Nephron progenitor cell (in vitro differentiated cells): ENCODE data around the gene FAM50B.

Experiments used
- DNase-seq: peaks from one replicate; pipeline ENCODE4 v3.0.0; 2021
- H3K27ac Mint-ChIP-seq: 2 replicates; pipeline ENCODE4 v1.8.0; 2021; ENCODE audit warnings: mild to moderate bottlenecking, moderate library complexity, mixed read lengths
- H3K27me3 Mint-ChIP-seq: 2 replicates; pipeline ENCODE4 v1.8.0; 2021; ENCODE audit warnings: mild to moderate bottlenecking, low read depth, mixed read lengths; ENCODE audit not compliant: poor library complexity
- H3K36me3 Mint-ChIP-seq: 2 replicates; pipeline ENCODE4 v1.8.0; 2021; ENCODE audit warnings: low read depth, mixed read lengths
- H3K4me1 Mint-ChIP-seq: 2 replicates; pipeline ENCODE4 v1.8.0; 2021; ENCODE audit warnings: mixed read lengths
- H3K4me3 Mint-ChIP-seq: 2 replicates; pipeline ENCODE4 v1.8.0; 2021; ENCODE audit warnings: mild to moderate bottlenecking, moderate library complexity, mixed read lengths
- H3K9me3 Mint-ChIP-seq: 2 replicates; pipeline ENCODE4 v1.8.0; 2021; ENCODE audit warnings: mild to moderate bottlenecking, moderate library complexity, mixed read lengths
- TF ChIP-seq, protein P1 (sequence below): fragments of 200-600 bp; sonication (generic); IDR thresholded peaks from 2 replicates; pipeline ENCODE4 v1.5.0; 2021; ENCODE audit warnings: antibody characterized with exemption

FAM50B gene

DNA sequence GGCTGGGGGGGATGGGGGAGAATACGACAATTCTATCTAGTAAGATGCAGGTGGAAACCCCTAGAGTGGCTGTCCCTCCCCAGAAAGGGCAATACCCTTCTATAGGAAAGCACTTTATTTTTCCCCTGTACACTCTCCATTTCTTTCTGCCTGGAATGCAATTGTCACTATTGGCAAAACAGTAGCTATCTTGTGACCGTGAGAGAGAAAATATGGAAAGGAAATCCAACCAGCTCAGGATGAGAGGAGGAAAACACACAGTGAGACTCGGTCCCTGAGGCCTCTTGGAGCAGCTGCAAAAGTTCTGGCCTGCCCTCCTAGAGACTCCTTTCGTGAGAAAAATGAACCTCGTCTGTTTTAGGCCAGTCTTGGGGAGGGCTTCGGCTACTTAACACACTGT lies 43.4 kb downstream of the FAM50B start:
- TF ChIP-seq, protein P1, sequence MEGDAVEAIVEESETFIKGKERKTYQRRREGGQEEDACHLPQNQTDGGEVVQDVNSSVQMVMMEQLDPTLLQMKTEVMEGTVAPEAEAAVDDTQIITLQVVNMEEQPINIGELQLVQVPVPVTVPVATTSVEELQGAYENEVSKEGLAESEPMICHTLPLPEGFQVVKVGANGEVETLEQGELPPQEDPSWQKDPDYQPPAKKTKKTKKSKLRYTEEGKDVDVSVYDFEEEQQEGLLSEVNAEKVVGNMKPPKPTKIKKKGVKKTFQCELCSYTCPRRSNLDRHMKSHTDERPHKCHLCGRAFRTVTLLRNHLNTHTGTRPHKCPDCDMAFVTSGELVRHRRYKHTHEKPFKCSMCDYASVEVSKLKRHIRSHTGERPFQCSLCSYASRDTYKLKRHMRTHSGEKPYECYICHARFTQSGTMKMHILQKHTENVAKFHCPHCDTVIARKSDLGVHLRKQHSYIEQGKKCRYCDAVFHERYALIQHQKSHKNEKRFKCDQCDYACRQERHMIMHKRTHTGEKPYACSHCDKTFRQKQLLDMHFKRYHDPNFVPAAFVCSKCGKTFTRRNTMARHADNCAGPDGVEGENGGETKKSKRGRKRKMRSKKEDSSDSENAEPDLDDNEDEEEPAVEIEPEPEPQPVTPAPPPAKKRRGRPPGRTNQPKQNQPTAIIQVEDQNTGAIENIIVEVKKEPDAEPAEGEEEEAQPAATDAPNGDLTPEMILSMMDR, result no peak
- H3K4me1 Mint-ChIP-seq, result peaks cover 34% of the 10 kb centered on the region
- no peak overlapping the region for H3K4me3 Mint-ChIP-seq
- no peaks in the 10 kb centered on the region for H3K9me3 Mint-ChIP-seq
- H3K27me3 Mint-ChIP-seq, result peaks cover 18% of the 10 kb centered on the region
- no peak overlapping the region for H3K27ac Mint-ChIP-seq
- DNase-seq, result no peak
- H3K36me3 Mint-ChIP-seq, result peaks cover 3% of the 10 kb centered on the region

DNA sequence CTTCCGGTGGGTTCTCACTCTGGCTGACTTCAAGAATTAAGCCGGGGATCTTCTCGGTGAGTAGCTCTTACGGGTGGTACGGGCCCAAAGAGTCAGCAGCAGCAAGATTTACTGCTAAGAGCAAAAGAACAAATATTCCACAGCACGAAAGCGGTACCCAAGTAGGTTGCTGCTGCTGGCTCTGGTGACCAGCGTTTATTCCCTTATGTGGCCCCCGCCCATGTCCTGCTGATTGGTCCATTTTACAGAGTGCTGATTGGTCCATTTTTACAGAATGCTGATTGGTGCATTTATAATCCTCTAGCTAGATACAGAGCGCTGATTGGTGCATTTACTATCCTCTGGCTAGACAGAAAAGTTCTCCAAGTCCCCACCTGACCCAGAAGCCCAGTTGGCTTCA lies 44.3 kb downstream of the FAM50B start:
- Mint-ChIP-seq H3K27ac (no peak overlapping the region), H3K9me3 (peaks cover 4% of the 10 kb centered on the region), H3K4me1 (peaks cover 34% of the 10 kb centered on the region), H3K27me3 (peaks cover 21% of the 10 kb centered on the region), H3K36me3 (peaks cover 3% of the 10 kb centered on the region), H3K4me3 (no peak overlapping the region)
- DNase-seq, result no peak
- TF ChIP-seq, protein P1, result no peak

DNA sequence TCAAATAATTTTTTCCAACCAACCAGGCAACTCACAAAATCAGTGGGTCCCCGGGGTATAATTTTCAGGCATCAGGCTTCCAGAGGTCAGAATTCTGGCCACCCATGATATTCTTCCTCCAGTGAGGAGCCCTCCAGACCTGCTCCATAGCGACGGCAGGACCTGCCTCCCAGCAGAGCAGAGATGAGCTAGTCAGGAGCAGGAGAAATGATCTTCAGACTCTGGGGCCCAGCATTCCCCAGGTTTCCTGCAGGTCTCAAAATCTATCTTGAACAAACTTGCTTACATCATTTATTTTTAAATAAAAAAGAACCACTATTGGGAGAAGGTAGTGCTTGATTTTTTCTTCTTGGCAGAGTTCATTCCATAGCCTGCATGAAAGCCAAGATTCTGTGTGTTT lies 44.7 kb downstream of the FAM50B start:
- Mint-ChIP-seq H3K27me3 (peaks cover 22% of the 10 kb centered on the region), H3K4me1 (peaks cover 34% of the 10 kb centered on the region), H3K27ac (no peak overlapping the region), H3K9me3 (peaks cover 9% of the 10 kb centered on the region), H3K36me3 (peaks cover 3% of the 10 kb centered on the region), H3K4me3 (no peak overlapping the region)
- no peak for DNase-seq
- TF ChIP-seq, protein P1, result no peak

DNA sequence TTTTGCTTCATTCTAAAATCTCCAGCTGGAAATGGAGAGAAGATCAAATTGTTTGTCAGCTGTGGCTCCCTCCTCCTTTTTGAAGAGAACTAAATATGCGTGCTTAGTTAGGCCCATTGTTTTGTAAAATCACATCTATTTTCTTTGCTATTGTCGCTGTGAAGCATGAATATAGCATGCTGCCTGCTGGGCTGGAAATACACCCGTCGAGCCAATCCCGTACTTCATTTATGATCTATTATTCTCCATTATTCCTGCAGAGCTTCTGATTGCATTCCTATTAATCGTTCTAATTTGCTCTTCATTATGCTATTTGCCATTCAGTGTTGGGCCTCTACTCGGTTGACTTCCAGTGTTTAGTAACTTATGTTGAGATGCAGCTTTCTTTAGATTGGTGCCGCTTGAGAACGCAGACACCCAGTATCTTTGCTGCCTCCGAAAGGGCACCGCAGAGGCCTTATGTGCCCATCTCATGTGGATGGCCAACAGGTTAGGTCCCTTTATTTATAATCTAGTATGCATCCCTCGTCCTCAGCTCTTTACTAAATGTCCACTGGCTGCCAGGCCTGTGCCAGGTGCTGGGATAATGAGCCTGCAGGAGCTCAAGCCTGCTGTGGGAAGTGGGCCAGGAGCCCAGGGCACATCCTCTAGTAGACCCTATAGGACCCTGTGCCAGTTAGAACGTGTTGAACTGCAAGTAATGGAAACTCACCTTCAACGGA lies 45.6 kb downstream of the FAM50B start:
- Mint-ChIP-seq H3K4me1 (peaks cover 34% of the 10 kb centered on the region), H3K4me3 (no peak overlapping the region), H3K27me3 (peaks cover 19% of the 10 kb centered on the region), H3K27ac (no peak overlapping the region), H3K9me3 (peaks cover 10% of the 10 kb centered on the region), H3K36me3 (peaks cover 3% of the 10 kb centered on the region)
- TF ChIP-seq, protein P1, result no peak
- DNase-seq, result no peak

DNA sequence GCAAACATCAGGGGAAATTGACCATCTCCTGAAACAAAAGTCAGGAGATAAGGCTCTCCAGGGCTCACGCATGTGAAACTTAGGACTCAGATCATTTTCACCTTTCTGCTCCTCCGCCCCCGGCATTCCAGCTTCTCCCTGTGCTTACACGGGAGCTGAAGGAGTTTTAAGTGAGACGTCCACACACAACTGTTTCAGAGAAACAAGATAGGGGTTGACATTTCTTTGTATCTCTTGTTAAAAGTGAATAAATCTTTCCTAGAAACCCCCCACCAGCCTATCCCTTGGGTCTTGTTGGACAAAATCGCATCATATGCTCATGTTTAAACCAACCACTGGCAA lies 46.1 kb downstream of the FAM50B start:
- no peak for DNase-seq
- TF ChIP-seq, protein P1, result no peak
- H3K4me3 Mint-ChIP-seq, result no peak overlapping the region
- H3K27me3 Mint-ChIP-seq, result peaks cover 14% of the 10 kb centered on the region
- H3K9me3 Mint-ChIP-seq, result peaks cover 10% of the 10 kb centered on the region
- no peak overlapping the region for H3K27ac Mint-ChIP-seq
- peaks cover 34% of the 10 kb centered on the region for H3K4me1 Mint-ChIP-seq
- peaks cover 3% of the 10 kb centered on the region for H3K36me3 Mint-ChIP-seq

DNA sequence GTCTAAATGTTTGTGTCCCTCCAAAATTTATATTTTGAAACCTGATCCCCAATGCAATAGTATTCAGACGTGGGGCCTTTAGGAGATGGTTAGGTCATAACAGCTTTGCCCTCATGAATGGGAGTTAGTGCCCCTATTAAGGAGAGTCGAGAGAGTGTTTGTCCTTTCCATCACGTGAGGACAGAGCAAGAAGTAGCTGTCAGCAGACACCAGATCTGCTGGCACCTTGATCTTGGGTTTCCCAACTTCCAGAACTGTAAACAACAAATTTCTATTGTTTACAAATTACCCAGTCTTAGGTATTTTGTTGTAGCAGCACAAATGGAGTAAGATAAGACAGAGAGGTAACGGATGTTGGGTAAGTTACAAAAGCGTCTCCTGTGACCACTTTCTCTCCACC lies 46.6 kb downstream of the FAM50B start:
- no peak for DNase-seq
- peaks cover 14% of the 10 kb centered on the region for H3K27me3 Mint-ChIP-seq
- H3K4me3 Mint-ChIP-seq, result no peak overlapping the region
- peaks cover 34% of the 10 kb centered on the region for H3K4me1 Mint-ChIP-seq
- H3K9me3 Mint-ChIP-seq, result peaks cover 10% of the 10 kb centered on the region
- H3K27ac Mint-ChIP-seq, result no peak overlapping the region
- TF ChIP-seq, protein P1, result no peak
- H3K36me3 Mint-ChIP-seq, result peaks cover 3% of the 10 kb centered on the region
